ENCODE measurements around the gene MAP3K20.

DNA sequence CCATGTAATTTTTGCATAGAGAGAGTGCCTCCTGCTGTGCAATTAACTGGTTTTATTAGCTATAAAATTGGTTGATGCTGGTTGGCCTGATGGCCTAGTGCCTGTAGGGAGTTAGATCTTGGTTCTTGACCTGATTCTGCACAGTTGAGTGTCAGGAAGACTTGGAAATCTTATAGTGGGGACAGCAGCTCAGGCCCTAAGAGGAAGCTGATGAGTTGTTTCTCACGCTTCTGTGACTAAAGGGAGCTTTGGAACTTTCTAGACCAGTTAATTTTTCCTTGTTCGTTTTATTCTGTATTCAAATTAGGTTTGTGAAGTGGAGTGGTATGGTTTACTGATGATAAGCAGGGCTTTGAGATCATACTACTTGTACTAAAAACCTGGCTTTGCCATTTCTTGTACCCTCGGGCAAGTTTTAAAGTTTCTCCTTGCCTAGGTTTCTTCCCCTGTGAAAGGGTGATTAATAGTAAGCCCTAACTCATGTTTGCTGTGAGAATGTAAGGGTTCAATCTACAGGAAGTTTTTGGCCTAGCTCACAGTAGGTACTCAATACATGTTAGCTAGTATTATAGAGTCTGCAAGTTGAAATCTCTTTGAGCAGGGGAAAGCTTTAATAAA, 82.1 kb downstream of the MAP3K20 start:
- TF ChIP-seq, protein P1, sequence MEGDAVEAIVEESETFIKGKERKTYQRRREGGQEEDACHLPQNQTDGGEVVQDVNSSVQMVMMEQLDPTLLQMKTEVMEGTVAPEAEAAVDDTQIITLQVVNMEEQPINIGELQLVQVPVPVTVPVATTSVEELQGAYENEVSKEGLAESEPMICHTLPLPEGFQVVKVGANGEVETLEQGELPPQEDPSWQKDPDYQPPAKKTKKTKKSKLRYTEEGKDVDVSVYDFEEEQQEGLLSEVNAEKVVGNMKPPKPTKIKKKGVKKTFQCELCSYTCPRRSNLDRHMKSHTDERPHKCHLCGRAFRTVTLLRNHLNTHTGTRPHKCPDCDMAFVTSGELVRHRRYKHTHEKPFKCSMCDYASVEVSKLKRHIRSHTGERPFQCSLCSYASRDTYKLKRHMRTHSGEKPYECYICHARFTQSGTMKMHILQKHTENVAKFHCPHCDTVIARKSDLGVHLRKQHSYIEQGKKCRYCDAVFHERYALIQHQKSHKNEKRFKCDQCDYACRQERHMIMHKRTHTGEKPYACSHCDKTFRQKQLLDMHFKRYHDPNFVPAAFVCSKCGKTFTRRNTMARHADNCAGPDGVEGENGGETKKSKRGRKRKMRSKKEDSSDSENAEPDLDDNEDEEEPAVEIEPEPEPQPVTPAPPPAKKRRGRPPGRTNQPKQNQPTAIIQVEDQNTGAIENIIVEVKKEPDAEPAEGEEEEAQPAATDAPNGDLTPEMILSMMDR (IDR thresholded peaks at IDR 0.05 in 8 of 11, conservative IDR thresholded peaks at IDR 0.05 in 3 of 11), result no peak
- TF ChIP-seq POLR2A (IDR thresholded peaks at IDR 0.05) (no peak), POLR2AphosphoS5 (IDR thresholded peaks at IDR 0.05) (no peak)
